Measurements from ENCODE around the gene VPS11. TPM values are rescaled to one million over a fixed set of nuclear protein-coding genes. Genes with fewer than 3 reads are reported as not detected.
A peak's percentile ranks its signal among the peaks of the same experiment; 100 is the strongest.

VPS11 gene
- total RNA-seq, 1 donor from 2014 or later = 22.0 TPM

DNA sequence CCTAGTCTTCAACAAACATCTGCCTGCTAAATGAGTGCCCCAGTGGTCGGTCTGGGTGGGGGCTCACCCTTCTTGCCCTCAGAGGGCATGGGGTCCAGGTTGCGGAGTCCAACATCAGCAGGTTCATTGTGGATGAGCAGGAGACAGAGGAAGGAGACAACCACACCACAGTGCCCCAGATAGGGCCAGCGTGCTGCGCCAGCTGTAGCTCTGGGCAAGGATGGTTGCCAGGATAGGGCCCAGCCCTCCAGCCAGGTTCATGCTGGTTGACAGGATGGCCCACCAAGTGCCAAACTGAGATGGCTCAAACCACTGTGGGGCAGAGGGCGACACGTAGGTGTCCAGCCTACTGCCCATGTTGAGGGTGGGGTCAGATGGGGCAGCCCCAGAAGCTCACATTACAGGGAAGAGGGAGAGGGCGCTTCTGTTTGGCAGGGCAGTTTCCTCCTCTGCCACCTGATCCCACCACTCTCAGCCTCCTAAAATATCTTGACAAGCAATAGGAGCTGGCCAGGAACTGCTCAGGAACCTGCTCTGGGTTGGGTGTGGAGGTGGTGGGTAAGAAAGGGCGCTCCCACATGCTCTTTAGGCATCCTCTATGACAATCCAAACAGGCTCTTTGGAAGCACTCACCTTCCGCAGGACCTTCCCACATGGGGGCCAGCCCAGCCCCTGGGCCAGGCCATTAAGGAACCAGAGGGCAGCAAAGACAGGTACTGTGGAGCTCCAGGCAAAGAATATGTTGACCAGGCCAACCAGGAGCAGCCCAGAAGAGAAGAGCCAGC, 39.9 kb upstream of the VPS11 start:
- intact Hi-C loops (cut with micrococcal nuclease) = no loop called here
- H3K4me3 ChIP-seq = no peak overlapping the region
- H3K9me3 ChIP-seq (replicated peaks) = no peaks in the 10 kb centered on the region
- TF ChIP-seq, protein P1, sequence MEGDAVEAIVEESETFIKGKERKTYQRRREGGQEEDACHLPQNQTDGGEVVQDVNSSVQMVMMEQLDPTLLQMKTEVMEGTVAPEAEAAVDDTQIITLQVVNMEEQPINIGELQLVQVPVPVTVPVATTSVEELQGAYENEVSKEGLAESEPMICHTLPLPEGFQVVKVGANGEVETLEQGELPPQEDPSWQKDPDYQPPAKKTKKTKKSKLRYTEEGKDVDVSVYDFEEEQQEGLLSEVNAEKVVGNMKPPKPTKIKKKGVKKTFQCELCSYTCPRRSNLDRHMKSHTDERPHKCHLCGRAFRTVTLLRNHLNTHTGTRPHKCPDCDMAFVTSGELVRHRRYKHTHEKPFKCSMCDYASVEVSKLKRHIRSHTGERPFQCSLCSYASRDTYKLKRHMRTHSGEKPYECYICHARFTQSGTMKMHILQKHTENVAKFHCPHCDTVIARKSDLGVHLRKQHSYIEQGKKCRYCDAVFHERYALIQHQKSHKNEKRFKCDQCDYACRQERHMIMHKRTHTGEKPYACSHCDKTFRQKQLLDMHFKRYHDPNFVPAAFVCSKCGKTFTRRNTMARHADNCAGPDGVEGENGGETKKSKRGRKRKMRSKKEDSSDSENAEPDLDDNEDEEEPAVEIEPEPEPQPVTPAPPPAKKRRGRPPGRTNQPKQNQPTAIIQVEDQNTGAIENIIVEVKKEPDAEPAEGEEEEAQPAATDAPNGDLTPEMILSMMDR (IDR thresholded peaks at IDR 0.05; ENCODE audit: borderline replicate concordance) = no peak
- no peak overlapping the region for H3K27ac ChIP-seq (replicated peaks)
- no peak for DNase-seq
- H3K27me3 ChIP-seq (ENCODE audit: low read depth) = no peaks in the 10 kb centered on the region
- peaks cover 38% of the 10 kb centered on the region for H3K36me3 ChIP-seq
- peaks cover 41% of the 10 kb centered on the region for H3K4me1 ChIP-seq

GRCh38 chr11:119028346-119029068, 39.1 kb upstream of the VPS11 start:
- H3K27ac ChIP-seq (replicated peaks) = peak overlapping the region; percentile 81
- no peaks in the 10 kb centered on the region for H3K27me3 ChIP-seq (ENCODE audit: low read depth)
- no peaks in the 10 kb centered on the region for H3K9me3 ChIP-seq (replicated peaks)
- peaks cover 31% of the 10 kb centered on the region for H3K36me3 ChIP-seq
- H3K4me1 ChIP-seq = peaks cover 41% of the 10 kb centered on the region
- TF ChIP-seq, protein P1 (IDR thresholded peaks at IDR 0.05; ENCODE audit: borderline replicate concordance) = no peak
- no peak for DNase-seq
- no peak overlapping the region for H3K4me3 ChIP-seq
- intact Hi-C loops (cut with micrococcal nuclease) = no loop called here

DNA sequence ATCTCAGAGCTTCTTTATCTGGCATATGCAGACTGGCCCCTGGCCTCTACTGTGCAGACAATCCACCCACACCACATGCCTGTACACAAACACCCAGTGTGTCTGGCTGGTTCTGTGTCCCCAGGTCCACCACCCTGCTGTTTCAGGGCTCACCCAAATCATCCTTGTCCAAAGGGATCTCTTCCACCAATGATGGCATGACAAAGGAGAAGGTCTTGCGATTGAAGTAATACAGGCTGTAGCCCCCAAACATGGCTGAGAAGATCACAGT, 38.6 kb upstream of the VPS11 start:
- intact Hi-C loops (cut with micrococcal nuclease) = no loop called here
- no peaks in the 10 kb centered on the region for H3K9me3 ChIP-seq (replicated peaks)
- no peak for DNase-seq
- peaks cover 41% of the 10 kb centered on the region for H3K4me1 ChIP-seq
- TF ChIP-seq, protein P1 (IDR thresholded peaks at IDR 0.05; ENCODE audit: borderline replicate concordance) = no peak
- H3K27me3 ChIP-seq (ENCODE audit: low read depth) = no peaks in the 10 kb centered on the region
- peaks cover 26% of the 10 kb centered on the region for H3K36me3 ChIP-seq
- H3K27ac ChIP-seq (replicated peaks) = peak overlapping the region; percentile 81
- peak overlapping the region; percentile 96 for H3K4me3 ChIP-seq

GRCh38 chr11:119029340-119030028, 38.1 kb upstream of the VPS11 start:
- peak overlapping the region; percentile 81 for H3K27ac ChIP-seq (replicated peaks)
- intact Hi-C loops (cut with micrococcal nuclease) = no loop called here
- DNase-seq = no peak
- H3K36me3 ChIP-seq = peaks cover 21% of the 10 kb centered on the region
- no peaks in the 10 kb centered on the region for H3K9me3 ChIP-seq (replicated peaks)
- H3K27me3 ChIP-seq (ENCODE audit: low read depth) = no peaks in the 10 kb centered on the region
- H3K4me3 ChIP-seq = peak overlapping the region; percentile 96
- TF ChIP-seq, protein P1 (IDR thresholded peaks at IDR 0.05; ENCODE audit: borderline replicate concordance) = no peak
- H3K4me1 ChIP-seq = peaks cover 37% of the 10 kb centered on the region

DNA sequence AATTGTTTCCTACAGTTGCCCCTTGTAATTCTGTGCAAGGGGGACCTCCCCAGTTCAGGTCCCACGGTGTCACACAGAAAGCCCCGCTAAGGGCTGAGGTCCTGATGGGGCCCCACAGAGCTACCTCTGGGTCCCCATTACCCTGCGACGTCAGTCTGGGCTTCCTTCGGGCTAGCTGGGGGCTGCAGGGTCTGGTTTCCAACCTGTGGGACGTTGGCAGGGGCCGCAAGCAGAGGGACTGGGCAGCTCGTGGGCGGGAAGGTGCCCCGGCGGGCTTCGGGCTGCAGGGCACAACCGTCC, 37.6 kb upstream of the VPS11 start:
- intact Hi-C loops (cut with micrococcal nuclease) = no loop called here
- peaks cover 16% of the 10 kb centered on the region for H3K36me3 ChIP-seq
- H3K9me3 ChIP-seq (replicated peaks) = no peaks in the 10 kb centered on the region
- DNase-seq = no peak
- H3K27ac ChIP-seq (replicated peaks) = peak overlapping the region; percentile 81
- TF ChIP-seq, protein P1 (IDR thresholded peaks at IDR 0.05; ENCODE audit: borderline replicate concordance) = no peak
- peaks cover 32% of the 10 kb centered on the region for H3K4me1 ChIP-seq
- peak overlapping the region; percentile 96 for H3K4me3 ChIP-seq
- no peaks in the 10 kb centered on the region for H3K27me3 ChIP-seq (ENCODE audit: low read depth)
